ENCODE measurements around the gene EFNB2.

Gene EFNB2

GRCh38 chr13:106541826-106542225 is 6.4 kb upstream of the EFNB2 start:
- TF ChIP-seq ZNF10 (tag by site-specific recombination; IDR thresholded peaks at IDR 0.05) (no peak), ZNF48 (tag by site-specific recombination; IDR thresholded peaks at IDR 0.05) (no peak), ZNF792 (tag by site-specific recombination; IDR thresholded peaks at IDR 0.05) (no peak), ZNF645 (tag by site-specific recombination; IDR thresholded peaks at IDR 0.05) (no peak), KLF16 (tag by site-specific recombination; IDR thresholded peaks at IDR 0.05) (no peak), ZNF18 (tag by site-specific recombination; IDR thresholded peaks at IDR 0.05) (no peak)
- H3K36me3 ChIP-seq (ENCODE audit: control insufficient read depth in 2 of 2, insufficient read depth in 1 of 2, low read length in 2 of 2) = peaks cover 16 to 30% of the 10 kb centered on the region in 2 experiments
- CTCF ChIA-PET = interaction anchor here (0.6 kb wide), 2 partner anchors 21 to 1237 kb away, joined by 5 to 6 read pairs; no protein-coding TSS in a partner anchor
- H3K4me1 ChIP-seq (ENCODE audit: control insufficient read depth, insufficient read depth, low read length) = no peaks in the 10 kb centered on the region
- no peak overlapping the region for H3K27ac ChIP-seq (ENCODE audit: extremely low read depth, low read depth, low read length)
- no peak overlapping the region for H3K4me3 ChIP-seq (ENCODE audit: low read depth, low read length)
- H3K9me3 ChIP-seq (ENCODE audit: control insufficient read depth, insufficient read depth, low read depth, low read length) = no peaks in the 10 kb centered on the region
- POLR2A ChIA-PET = no interaction called here

GRCh38 chr13:106540613-106541012 is 5.2 kb upstream of the EFNB2 start:
- ChIA-PET CTCF (interaction anchor here (0.6 kb wide), 1 partner anchor 98 kb away, joined by 4 read pairs; no protein-coding TSS in a partner anchor), POLR2A (interaction anchor here (0.6 kb wide), 1 partner anchor 591 kb away, joined by 7 read pairs; no protein-coding TSS in a partner anchor)
- TF ChIP-seq ZBTB17 (tag by site-specific recombination; IDR thresholded peaks at IDR 0.05) = peak; percentile 77
- no peak for TF ChIP-seq ZFP69B (tag by site-specific recombination; IDR thresholded peaks at IDR 0.05)
- TF ChIP-seq ZNF366 (tag by site-specific recombination; conservative IDR thresholded peaks at IDR 0.05) = peak; percentile 76
- Histone ChIP-seq H3K4me3 (ENCODE audit: low read depth, low read length) (no peak overlapping the region), H3K27ac (ENCODE audit: extremely low read depth, low read depth, low read length) (no peak overlapping the region), H3K9me3 (ENCODE audit: control insufficient read depth, insufficient read depth, low read depth, low read length) (no peaks in the 10 kb centered on the region), H3K36me3 (ENCODE audit: control insufficient read depth in 2 of 2, insufficient read depth in 1 of 2, low read length in 2 of 2) (peaks cover 16 to 22% of the 10 kb centered on the region in 2 experiments), H3K4me1 (ENCODE audit: control insufficient read depth, insufficient read depth, low read length) (no peaks in the 10 kb centered on the region)

GRCh38 chr13:106537521-106537920 is 2.1 kb upstream of the EFNB2 start:
- ChIA-PET CTCF (interaction anchor here (0.5 to 1.3 kb wide), 6 partner anchors 8 to 1966 kb away, joined by 3 to 5 read pairs (median 4); no protein-coding TSS in a partner anchor), POLR2A (interaction anchor here (0.5 kb wide), 1 partner anchor 78 kb away, joined by 3 read pairs; no protein-coding TSS in a partner anchor)
- TF ChIP-seq ZBTB1 (tag by site-specific recombination; IDR thresholded peaks at IDR 0.05) = no peak
- Histone ChIP-seq H3K4me3 (ENCODE audit: low read depth, low read length) (no peak overlapping the region), H3K4me1 (ENCODE audit: control insufficient read depth, insufficient read depth, low read length) (no peaks in the 10 kb centered on the region), H3K27ac (ENCODE audit: extremely low read depth, low read depth, low read length) (no peak overlapping the region), H3K9me3 (ENCODE audit: control insufficient read depth, insufficient read depth, low read depth, low read length) (no peaks in the 10 kb centered on the region), H3K36me3 (ENCODE audit: control insufficient read depth in 2 of 2, insufficient read depth in 1 of 2, low read length in 2 of 2) (peaks cover 8 to 10% of the 10 kb centered on the region in 2 experiments)

GRCh38 chr13:106536244-106537034 is 977 bp upstream of the EFNB2 start:
- peak overlapping the region; percentile 54 for H3K4me3 ChIP-seq (ENCODE audit: low read depth, low read length)
- ChIA-PET POLR2A (interaction anchor here (0.9 to 1.8 kb wide), 9 partner anchors 12 to 448 kb away, joined by 3 to 10 read pairs (median 3); partner anchors contain the start of gene ARGLU1), CTCF (interaction anchor here (0.6 to 1.5 kb wide), 15 partner anchors 9 to 1965 kb away, joined by 3 to 6 read pairs (median 3); no protein-coding TSS in a partner anchor)
- H3K9me3 ChIP-seq (ENCODE audit: control insufficient read depth, insufficient read depth, low read depth, low read length) = no peaks in the 10 kb centered on the region
- peaks cover 0 to 8% of the 10 kb centered on the region in 2 experiments for H3K36me3 ChIP-seq (ENCODE audit: control insufficient read depth in 2 of 2, insufficient read depth in 1 of 2, low read length in 2 of 2)
- peak overlapping the region; percentile 91 for H3K27ac ChIP-seq (ENCODE audit: extremely low read depth, low read depth, low read length)
- H3K4me1 ChIP-seq (ENCODE audit: control insufficient read depth, insufficient read depth, low read length) = 0 out of 2 replicates have a peak, but pooled peaks cover 3% of the 10 kb centered on the region
- TF ChIP-seq ZNF155 (tag by site-specific recombination; IDR thresholded peaks at IDR 0.05) = no peak
- no peak for TF ChIP-seq GLI4 (tag by site-specific recombination; IDR thresholded peaks at IDR 0.05)
- TF ChIP-seq KLF16 (tag by site-specific recombination; IDR thresholded peaks at IDR 0.05) = no peak
- no peak for TF ChIP-seq ZNF18 (tag by site-specific recombination; IDR thresholded peaks at IDR 0.05)
- TF ChIP-seq IKZF3 (tag by site-specific recombination; IDR thresholded peaks at IDR 0.05) = peak; percentile 47
- TF ChIP-seq ZBTB49 (tag by site-specific recombination; IDR thresholded peaks at IDR 0.05; ENCODE audit: low read depth) = no peak
- TF ChIP-seq ZNF174 (tag by site-specific recombination; IDR thresholded peaks at IDR 0.05) = no peak
- no peak for TF ChIP-seq GLI2 (tag by site-specific recombination; IDR thresholded peaks at IDR 0.05; ENCODE audit: borderline replicate concordance, low read depth)
- no peak for TF ChIP-seq MEIS1 (CRISPR knock-in tag; IDR thresholded peaks at IDR 0.05; ENCODE audit: borderline replicate concordance)
